PFSK-1 (cell line): ENCODE measurements around the gene ANXA2R.
A peak's percentile ranks its signal among the peaks of the same experiment; 100 is the strongest.

Source experiments
- FOXP2 ChIP-seq: optimal IDR thresholded peaks from 2 replicates; pipeline ENCODE3; 2011; ENCODE audit warnings: borderline replicate concordance, control low read depth, inconsistent platforms; ENCODE audit not compliant: insufficient read depth; ENCODE audit errors: extremely low read length, extremely low read depth
- POLR2AphosphoS5 ChIP-seq: IDR thresholded peaks from 2 replicates; pipeline ENCODE4 v1.6.1; 2012; ENCODE audit warnings: low read depth, mild to moderate bottlenecking, control low read depth, low read length, moderate library complexity
- SIN3A ChIP-seq: IDR thresholded peaks from 2 replicates; pipeline ENCODE4 v1.6.1; 2012; ENCODE audit warnings: mild to moderate bottlenecking, low read length, moderate library complexity, borderline replicate concordance; ENCODE audit not compliant: insufficient read depth
- TAF1 ChIP-seq: IDR thresholded peaks from 2 replicates; pipeline ENCODE4 v1.6.1; 2012; ENCODE audit warnings: low read length, control low read depth, borderline replicate concordance; ENCODE audit not compliant: insufficient read depth
- TF ChIP-seq, protein P1 (sequence below), 2 experiments: IDR thresholded peaks; 2 replicates each; pipeline versions ENCODE4 v1.6.1 to v1.8.0; 2011 to 2012; ENCODE audit warnings: low read depth in 2 of 2, low read length in 2 of 2, control low read depth in 1 of 2, inconsistent platforms in 1 of 2, mild to moderate bottlenecking in 1 of 2, moderate library complexity in 1 of 2; ENCODE audit not compliant: insufficient read depth in 1 of 2

ANXA2R gene

DNA sequence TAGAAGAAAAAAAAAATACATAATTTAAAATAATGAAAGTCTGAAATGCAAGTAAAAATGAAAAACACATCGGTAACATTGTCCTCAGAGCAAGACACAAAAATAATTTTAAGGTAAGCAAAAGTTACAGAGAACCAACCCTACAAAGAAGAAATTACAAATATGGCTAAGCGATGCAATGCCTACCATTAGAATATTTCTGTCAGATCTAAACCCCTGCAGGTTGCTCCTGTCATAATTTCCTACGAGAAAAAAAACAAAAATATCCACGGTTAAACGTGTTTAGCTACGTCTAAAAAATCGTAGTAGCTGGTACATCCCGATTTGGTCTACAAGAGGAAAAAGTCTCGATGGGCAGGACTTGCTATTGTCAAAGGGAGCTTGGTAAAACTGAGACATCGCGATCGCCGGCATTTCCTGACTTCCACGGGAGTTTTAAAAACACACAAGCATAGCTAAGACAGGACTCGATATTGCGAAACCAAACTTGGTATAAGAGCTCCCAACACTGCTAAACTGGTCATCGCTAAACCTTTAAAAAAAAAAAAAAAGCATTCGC, 1.1 kb upstream of the ANXA2R start:
- TF ChIP-seq POLR2AphosphoS5 (no peak), SIN3A (no peak)
- TF ChIP-seq, protein P1, sequence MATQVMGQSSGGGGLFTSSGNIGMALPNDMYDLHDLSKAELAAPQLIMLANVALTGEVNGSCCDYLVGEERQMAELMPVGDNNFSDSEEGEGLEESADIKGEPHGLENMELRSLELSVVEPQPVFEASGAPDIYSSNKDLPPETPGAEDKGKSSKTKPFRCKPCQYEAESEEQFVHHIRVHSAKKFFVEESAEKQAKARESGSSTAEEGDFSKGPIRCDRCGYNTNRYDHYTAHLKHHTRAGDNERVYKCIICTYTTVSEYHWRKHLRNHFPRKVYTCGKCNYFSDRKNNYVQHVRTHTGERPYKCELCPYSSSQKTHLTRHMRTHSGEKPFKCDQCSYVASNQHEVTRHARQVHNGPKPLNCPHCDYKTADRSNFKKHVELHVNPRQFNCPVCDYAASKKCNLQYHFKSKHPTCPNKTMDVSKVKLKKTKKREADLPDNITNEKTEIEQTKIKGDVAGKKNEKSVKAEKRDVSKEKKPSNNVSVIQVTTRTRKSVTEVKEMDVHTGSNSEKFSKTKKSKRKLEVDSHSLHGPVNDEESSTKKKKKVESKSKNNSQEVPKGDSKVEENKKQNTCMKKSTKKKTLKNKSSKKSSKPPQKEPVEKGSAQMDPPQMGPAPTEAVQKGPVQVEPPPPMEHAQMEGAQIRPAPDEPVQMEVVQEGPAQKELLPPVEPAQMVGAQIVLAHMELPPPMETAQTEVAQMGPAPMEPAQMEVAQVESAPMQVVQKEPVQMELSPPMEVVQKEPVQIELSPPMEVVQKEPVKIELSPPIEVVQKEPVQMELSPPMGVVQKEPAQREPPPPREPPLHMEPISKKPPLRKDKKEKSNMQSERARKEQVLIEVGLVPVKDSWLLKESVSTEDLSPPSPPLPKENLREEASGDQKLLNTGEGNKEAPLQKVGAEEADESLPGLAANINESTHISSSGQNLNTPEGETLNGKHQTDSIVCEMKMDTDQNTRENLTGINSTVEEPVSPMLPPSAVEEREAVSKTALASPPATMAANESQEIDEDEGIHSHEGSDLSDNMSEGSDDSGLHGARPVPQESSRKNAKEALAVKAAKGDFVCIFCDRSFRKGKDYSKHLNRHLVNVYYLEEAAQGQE (IDR thresholded peaks at IDR 0.05; ENCODE audit: insufficient read depth in 1 of 2, low read depth in 2 of 2, low read length in 2 of 2), result no peak

DNA sequence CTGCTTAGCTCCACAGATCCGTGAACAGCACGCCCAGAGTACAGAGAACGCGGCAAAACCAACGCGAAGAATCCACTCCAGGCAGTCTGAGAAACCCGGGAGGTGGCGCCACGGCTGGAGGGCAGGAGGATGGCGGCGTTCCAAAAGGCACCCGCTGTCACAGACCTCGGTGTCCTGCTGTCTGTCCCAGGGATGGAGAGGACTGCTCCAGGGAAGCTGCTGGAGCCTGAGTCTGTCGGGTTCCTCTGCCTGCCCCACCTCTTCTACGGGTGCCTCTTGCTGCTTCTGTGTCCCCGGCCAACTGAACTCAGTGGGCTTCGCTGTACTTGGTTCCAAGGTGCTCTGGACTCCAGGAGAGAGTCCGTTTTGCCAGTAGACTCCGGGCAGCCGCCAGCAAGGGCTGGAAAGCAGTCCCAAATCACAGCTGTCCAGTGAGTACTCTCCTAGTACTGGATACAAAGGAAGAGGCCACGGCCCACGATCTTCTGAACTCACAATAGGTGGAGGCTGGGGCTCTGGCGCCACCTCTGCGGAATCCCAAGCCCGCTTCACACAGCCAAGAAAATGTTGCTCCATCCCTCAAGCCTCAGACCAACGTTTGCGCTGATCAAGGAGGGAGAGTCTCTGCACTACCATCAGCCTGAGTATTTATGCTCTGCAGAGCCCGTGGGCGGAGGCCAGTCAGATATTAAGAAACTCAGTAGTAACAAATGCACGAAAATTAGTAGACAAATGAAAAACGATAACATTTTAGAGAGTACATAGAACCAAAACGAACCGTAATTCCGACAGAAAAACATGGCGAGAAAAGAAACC, 440 bp downstream of the ANXA2R start:
- TF ChIP-seq FOXP2 (no peak), TAF1 (no peak), SIN3A (0 out of 2 replicates have a peak, but pooled peaks have one; percentile 62), POLR2AphosphoS5 (no peak)
- TF ChIP-seq, protein P1 (IDR thresholded peaks at IDR 0.05; ENCODE audit: insufficient read depth in 1 of 2, low read depth in 2 of 2, low read length in 2 of 2), result 0 out of 4 replicates have a peak, but pooled peaks of 1 of the 2 experiments have one; percentile 15

DNA sequence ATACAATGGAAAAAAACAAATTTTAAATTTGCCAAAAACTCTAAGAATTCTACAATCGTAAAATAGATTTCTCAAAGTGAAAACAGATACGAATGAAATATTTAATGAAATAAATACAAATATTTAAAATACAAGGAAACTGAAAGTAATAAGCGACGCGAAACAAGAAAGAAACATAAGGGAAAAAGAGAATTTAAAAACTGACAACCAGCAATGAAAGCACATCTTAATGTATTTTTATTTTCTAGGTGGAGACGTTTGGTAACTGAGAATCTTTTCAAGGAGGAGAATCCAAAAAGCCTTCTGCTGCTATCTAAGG, 1.0 kb downstream of the ANXA2R start:
- TF ChIP-seq POLR2AphosphoS5 (no peak), TAF1 (no peak), FOXP2 (no peak), SIN3A (no peak)
- TF ChIP-seq, protein P1 (IDR thresholded peaks at IDR 0.05; ENCODE audit: insufficient read depth in 1 of 2, low read depth in 2 of 2, low read length in 2 of 2), result no peak

DNA sequence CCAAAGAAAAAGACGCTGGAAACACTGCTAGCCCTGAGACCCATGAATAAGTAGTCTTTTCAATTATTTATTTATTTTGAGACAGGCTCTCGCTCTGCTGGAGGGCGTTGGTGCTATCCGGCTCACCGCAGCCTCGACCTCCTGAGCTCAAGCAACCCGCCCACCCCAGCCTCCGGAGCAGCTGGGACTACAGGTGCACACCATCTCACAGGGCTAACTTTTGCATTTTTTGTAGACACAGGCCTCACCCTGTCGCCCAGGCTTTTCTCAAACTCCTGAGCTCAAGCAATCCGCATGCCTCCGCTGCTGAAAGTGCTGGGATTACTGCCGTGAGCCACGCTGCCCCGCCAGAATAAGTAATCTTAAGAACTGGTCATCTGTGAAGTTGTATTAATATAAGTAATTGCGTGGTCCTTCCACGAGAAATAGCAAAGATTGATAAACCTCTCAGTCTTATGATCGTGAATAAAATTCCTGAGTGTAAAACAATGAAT, 1.6 kb downstream of the ANXA2R start:
- TF ChIP-seq, protein P1 (IDR thresholded peaks at IDR 0.05; ENCODE audit: insufficient read depth in 1 of 2, low read depth in 2 of 2, low read length in 2 of 2), result no peak
- TF ChIP-seq SIN3A (no peak), POLR2AphosphoS5 (no peak), TAF1 (no peak), FOXP2 (no peak)
